Loucy (cell line): Measurements from ENCODE around the gene TEX2.

ENCODE experiments used
- H2AFZ ChIP-seq: fragments of 200-600 bp; sonication (generic); 2 replicates; pipeline ENCODE4 v1.6.0; 2016; ENCODE audit warnings: antibody characterized with exemption, mild to moderate bottlenecking, low read length, moderate library complexity
- H3F3A ChIP-seq: fragments of 200-600 bp; 2 replicates; pipeline ENCODE4 v1.6.0; 2016; ENCODE audit warnings: antibody characterized with exemption, low read depth, mild to moderate bottlenecking
- H3K27me3 ChIP-seq: fragments of 200-600 bp; sonication (generic); 2 replicates; pipeline ENCODE4 v1.6.1; 2014; ENCODE audit warnings: low read length, mild to moderate bottlenecking; ENCODE audit not compliant: insufficient read depth, poor library complexity, severe bottlenecking
- H3K36me3 ChIP-seq: fragments of 200-600 bp; sonication (generic); 2 replicates; pipeline ENCODE4 v1.6.1; 2016; ENCODE audit warnings: low read length; ENCODE audit not compliant: insufficient read depth
- H3K4me1 ChIP-seq: fragments of 200-600 bp; sonication (generic); 2 replicates; pipeline ENCODE4 v1.5.1; 2014; ENCODE audit warnings: low read length, mild to moderate bottlenecking; ENCODE audit not compliant: insufficient read depth, poor library complexity, severe bottlenecking
- H3K4me2 ChIP-seq: fragments of 200-600 bp; sonication (generic); 2 replicates; pipeline ENCODE4 v1.6.0; 2014; ENCODE audit warnings: antibody characterized with exemption, low read length, low read depth, mild to moderate bottlenecking; ENCODE audit not compliant: poor library complexity, severe bottlenecking
- H3K4me3 ChIP-seq: fragments of 200-600 bp; sonication (generic); 2 replicates; pipeline ENCODE4 v1.5.1; 2014; ENCODE audit warnings: low read length, mild to moderate bottlenecking, mixed read lengths; ENCODE audit not compliant: poor library complexity, severe bottlenecking
- H3K79me2 ChIP-seq: fragments of 200-600 bp; sonication (generic); 2 replicates; pipeline ENCODE4 v1.6.1; 2014; ENCODE audit warnings: low read length; ENCODE audit not compliant: insufficient read depth
- H3K9ac ChIP-seq: fragments of 200-600 bp; sonication (generic); 2 replicates; pipeline ENCODE4 v1.6.0; 2014; ENCODE audit warnings: mild to moderate bottlenecking, low read depth, low read length, moderate library complexity; ENCODE audit not compliant: poor library complexity, severe bottlenecking
- H3K9me2 ChIP-seq: fragments of 200-600 bp; sonication (generic); replicated peaks from 2 replicates; pipeline ENCODE4 v1.6.1; 2016; ENCODE audit warnings: low read depth, low read length, mixed read lengths
- H3K9me3 ChIP-seq: fragments of 200-600 bp; sonication (generic); 2 replicates; pipeline ENCODE4 v1.6.1; 2014; ENCODE audit warnings: mild to moderate bottlenecking, antibody characterized with exemption, low read length, low read depth; ENCODE audit not compliant: insufficient read depth
- H4K20me1 ChIP-seq: fragments of 200-600 bp; sonication (generic); 2 replicates; pipeline ENCODE4 v1.6.0; 2014; ENCODE audit warnings: antibody characterized with exemption, low read length, mild to moderate bottlenecking; ENCODE audit not compliant: insufficient read depth, poor library complexity, severe bottlenecking
- CTCF ChIP-seq: fragments of 200-600 bp; sonication (generic); conservative IDR thresholded peaks from 2 replicates; pipeline ENCODE4 v1.5.1; 2014; ENCODE audit warnings: mild to moderate bottlenecking, antibody characterized with exemption, low read length
- EZH2phosphoT487 ChIP-seq: fragments of 200-600 bp; IDR thresholded peaks from 2 replicates; pipeline ENCODE4 v1.6.1; 2018; ENCODE audit warnings: antibody characterized with exemption, mild to moderate bottlenecking, moderate library complexity, borderline replicate concordance

The TEX2 gene

GRCh38 chr17:64193561-64193960 lies 69.5 kb downstream of the TEX2 start:
- Histone ChIP-seq H3K36me3 (peaks cover 4% of the 10 kb centered on the region; the same call in 1 of the 2 replicates), H3K79me2 (no peaks in the 10 kb centered on the region), H3K9ac (no peak overlapping the region), H3K4me1 (no peaks in the 10 kb centered on the region), H3K4me2 (no peak overlapping the region), H2AFZ (no peak overlapping the region), H3F3A (no peaks in the 10 kb centered on the region), H3K27me3 (no peaks in the 10 kb centered on the region), H3K4me3 (no peak overlapping the region), H4K20me1 (no peaks in the 10 kb centered on the region), H3K9me3 (no peaks in the 10 kb centered on the region; the same call in 1 of the 2 replicates), H3K9me2 (no peaks in the 10 kb centered on the region)
- no peak for TF ChIP-seq CTCF
- no peak for TF ChIP-seq EZH2phosphoT487

GRCh38 chr17:64192589-64192988 lies 70.5 kb downstream of the TEX2 start:
- H3K79me2 ChIP-seq, result no peaks in the 10 kb centered on the region
- H3K4me2 ChIP-seq, result no peak overlapping the region
- no peaks in the 10 kb centered on the region; the same call in 1 of the 2 replicates for H3K9me3 ChIP-seq
- H2AFZ ChIP-seq, result no peak overlapping the region
- H3F3A ChIP-seq, result no peaks in the 10 kb centered on the region
- H3K27me3 ChIP-seq, result no peaks in the 10 kb centered on the region
- H3K9me2 ChIP-seq, result no peaks in the 10 kb centered on the region
- TF ChIP-seq EZH2phosphoT487 (no peak), CTCF (no peak)
- H3K4me3 ChIP-seq, result no peak overlapping the region
- no peaks in the 10 kb centered on the region for H3K4me1 ChIP-seq
- no peak overlapping the region for H3K9ac ChIP-seq
- H3K36me3 ChIP-seq, result peaks cover 4% of the 10 kb centered on the region; the same call in 1 of the 2 replicates
- no peaks in the 10 kb centered on the region for H4K20me1 ChIP-seq

GRCh38 chr17:64190472-64190871 lies 72.6 kb downstream of the TEX2 start:
- Histone ChIP-seq H4K20me1 (no peaks in the 10 kb centered on the region), H3K79me2 (no peaks in the 10 kb centered on the region), H3K9ac (no peak overlapping the region), H2AFZ (no peak overlapping the region), H3K4me3 (no peak overlapping the region), H3K27me3 (no peaks in the 10 kb centered on the region), H3K9me3 (no peaks in the 10 kb centered on the region), H3K36me3 (peaks cover 8% of the 10 kb centered on the region; the same call in 1 of the 2 replicates), H3F3A (no peaks in the 10 kb centered on the region), H3K4me2 (no peak overlapping the region), H3K9me2 (no peaks in the 10 kb centered on the region), H3K4me1 (no peaks in the 10 kb centered on the region)
- no peak for TF ChIP-seq EZH2phosphoT487
- TF ChIP-seq CTCF, result no peak
